Measurements from ENCODE around the gene GDPD5.
A peak's percentile ranks its signal among the peaks of the same experiment; 100 is the strongest.

GDPD5 gene

GRCh38 chr11:75443043-75443442, 82.7 kb downstream of the GDPD5 start:
- no peaks in the 10 kb centered on the region for H3K27me3 ChIP-seq (ENCODE audit: insufficient read depth, insufficient read length)
- no peak overlapping the region for H3K4me3 ChIP-seq (ENCODE audit: insufficient read length, low read depth)
- H3K4me1 ChIP-seq (ENCODE audit: insufficient read depth, insufficient read length): peaks cover 14% of the 10 kb centered on the region
- H3K9me3 ChIP-seq (ENCODE audit: insufficient read depth, low read length): no peaks in the 10 kb centered on the region
- no peak overlapping the region for H3K9ac ChIP-seq (ENCODE audit: insufficient read length, low read depth)
- DNase-seq (ENCODE audit: low read depth, low spot score): no peak
- H3K36me3 ChIP-seq (ENCODE audit: insufficient read depth, insufficient read length, low read length): peaks cover 39% of the 10 kb centered on the region
- TF ChIP-seq YY1 (IDR thresholded peaks at IDR 0.05; ENCODE audit: insufficient read depth, insufficient read length): no peak
- no peak for TF ChIP-seq ZNF274 (IDR thresholded peaks at IDR 0.05; ENCODE audit: low read depth, low read length)
- no peak for TF ChIP-seq SUZ12 (IDR thresholded peaks at IDR 0.05; ENCODE audit: extremely low read depth, insufficient read depth, insufficient read length)

- peaks cover 14% of the 10 kb centered on the region for H3K4me1 ChIP-seq (ENCODE audit: insufficient read depth, insufficient read length)
- peaks cover 41% of the 10 kb centered on the region for H3K36me3 ChIP-seq (ENCODE audit: insufficient read depth, insufficient read length, low read length)
- no peaks in the 10 kb centered on the region for H3K9me3 ChIP-seq (ENCODE audit: insufficient read depth, low read length)
- H3K9ac ChIP-seq (ENCODE audit: insufficient read length, low read depth): no peak overlapping the region
- no peak overlapping the region for H3K4me3 ChIP-seq (ENCODE audit: insufficient read length, low read depth)
- no peak for TF ChIP-seq ZNF274 (IDR thresholded peaks at IDR 0.05; ENCODE audit: low read depth, low read length)
- TF ChIP-seq SUZ12 (IDR thresholded peaks at IDR 0.05; ENCODE audit: extremely low read depth, insufficient read depth, insufficient read length): no peak
- TF ChIP-seq YY1 (IDR thresholded peaks at IDR 0.05; ENCODE audit: insufficient read depth, insufficient read length): no peak
- no peaks in the 10 kb centered on the region for H3K27me3 ChIP-seq (ENCODE audit: insufficient read depth, insufficient read length)
- no peak for DNase-seq (ENCODE audit: low read depth, low spot score)
Observed at GRCh38 chr11:75442161-75442885, 83.4 kb downstream of the GDPD5 start.

- peaks cover 14% of the 10 kb centered on the region for H3K4me1 ChIP-seq (ENCODE audit: insufficient read depth, insufficient read length)
- H3K4me3 ChIP-seq (ENCODE audit: insufficient read length, low read depth): no peak overlapping the region
- no peak for DNase-seq (ENCODE audit: low read depth, low spot score)
- no peaks in the 10 kb centered on the region for H3K9me3 ChIP-seq (ENCODE audit: insufficient read depth, low read length)
- no peaks in the 10 kb centered on the region for H3K27me3 ChIP-seq (ENCODE audit: insufficient read depth, insufficient read length)
- TF ChIP-seq SUZ12 (IDR thresholded peaks at IDR 0.05; ENCODE audit: extremely low read depth, insufficient read depth, insufficient read length): no peak
- TF ChIP-seq YY1 (IDR thresholded peaks at IDR 0.05; ENCODE audit: insufficient read depth, insufficient read length): no peak
- TF ChIP-seq ZNF274 (IDR thresholded peaks at IDR 0.05; ENCODE audit: low read depth, low read length): no peak
- H3K9ac ChIP-seq (ENCODE audit: insufficient read length, low read depth): no peak overlapping the region
- peaks cover 43% of the 10 kb centered on the region for H3K36me3 ChIP-seq (ENCODE audit: insufficient read depth, insufficient read length, low read length)
Observed at GRCh38 chr11:75441804-75442132, 84.0 kb downstream of the GDPD5 start.

DNA sequence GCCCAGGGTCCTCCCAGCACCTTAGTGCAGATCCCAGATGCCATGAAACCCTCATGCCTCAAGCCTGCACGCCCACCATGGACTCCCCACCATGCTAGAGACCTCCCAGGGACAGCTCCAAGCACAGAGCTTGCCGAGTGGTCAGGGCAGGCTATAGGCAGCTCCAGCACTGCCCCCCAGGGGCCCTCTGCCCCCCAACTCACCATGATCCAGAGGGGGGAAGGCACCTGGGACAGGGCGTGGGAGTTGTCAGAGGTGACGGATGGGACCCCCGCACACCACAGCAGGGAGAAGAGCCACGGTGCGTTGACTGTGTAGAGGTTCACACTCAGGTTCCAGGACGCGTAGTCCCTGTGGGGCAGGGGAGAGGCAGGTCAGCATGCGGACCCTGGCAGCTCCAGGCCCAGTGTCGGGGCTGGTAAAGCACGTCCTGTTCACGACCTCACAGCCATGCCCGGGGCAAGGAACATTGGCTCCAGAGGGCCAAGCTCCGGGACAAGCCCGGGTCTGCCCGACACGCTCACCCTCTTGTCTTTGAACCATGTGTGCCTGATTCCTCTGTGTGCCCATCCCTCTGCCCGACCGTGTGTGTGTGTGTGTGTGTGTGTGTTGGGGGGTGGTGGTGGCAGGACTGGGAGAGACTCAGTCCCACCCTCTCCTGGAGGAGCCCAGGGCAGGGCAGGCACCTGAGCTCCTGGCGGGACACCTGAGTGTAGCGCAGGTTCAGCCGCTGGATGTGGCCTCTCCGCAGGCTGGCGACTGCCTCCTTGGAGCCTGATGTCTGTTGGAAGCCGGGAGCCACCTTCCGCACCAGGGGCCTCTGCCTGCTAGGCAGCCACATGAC, 84.6 kb downstream of the GDPD5 start:
- H3K36me3 ChIP-seq (ENCODE audit: insufficient read depth, insufficient read length, low read length): peaks cover 48% of the 10 kb centered on the region
- H3K9me3 ChIP-seq (ENCODE audit: insufficient read depth, low read length): no peaks in the 10 kb centered on the region
- no peak overlapping the region for H3K4me3 ChIP-seq (ENCODE audit: insufficient read length, low read depth)
- no peak overlapping the region for H3K9ac ChIP-seq (ENCODE audit: insufficient read length, low read depth)
- TF ChIP-seq SUZ12 (IDR thresholded peaks at IDR 0.05; ENCODE audit: extremely low read depth, insufficient read depth, insufficient read length): no peak
- no peak for TF ChIP-seq YY1 (IDR thresholded peaks at IDR 0.05; ENCODE audit: insufficient read depth, insufficient read length)
- no peak for TF ChIP-seq ZNF274 (IDR thresholded peaks at IDR 0.05; ENCODE audit: low read depth, low read length)
- DNase-seq (ENCODE audit: low read depth, low spot score): no peak
- H3K4me1 ChIP-seq (ENCODE audit: insufficient read depth, insufficient read length): peaks cover 14% of the 10 kb centered on the region
- H3K27me3 ChIP-seq (ENCODE audit: insufficient read depth, insufficient read length): no peaks in the 10 kb centered on the region

GRCh38 chr11:75439495-75440120, 86.1 kb downstream of the GDPD5 start:
- TF ChIP-seq SUZ12 (IDR thresholded peaks at IDR 0.05; ENCODE audit: extremely low read depth, insufficient read depth, insufficient read length) (no peak), YY1 (IDR thresholded peaks at IDR 0.05; ENCODE audit: insufficient read depth, insufficient read length) (no peak), ZNF274 (IDR thresholded peaks at IDR 0.05; ENCODE audit: low read depth, low read length) (no peak)
- Histone ChIP-seq H3K4me1 (ENCODE audit: insufficient read depth, insufficient read length) (peaks cover 14% of the 10 kb centered on the region), H3K27me3 (ENCODE audit: insufficient read depth, insufficient read length) (no peaks in the 10 kb centered on the region), H3K36me3 (ENCODE audit: insufficient read depth, insufficient read length, low read length) (peaks cover 52% of the 10 kb centered on the region), H3K9me3 (ENCODE audit: insufficient read depth, low read length) (no peaks in the 10 kb centered on the region), H3K9ac (ENCODE audit: insufficient read length, low read depth) (peak overlapping the region; percentile 2), H3K4me3 (ENCODE audit: insufficient read length, low read depth) (no peak overlapping the region)
- DNase-seq (ENCODE audit: low read depth, low spot score): no peak

- H3K9me3 ChIP-seq (ENCODE audit: insufficient read depth, low read length): no peaks in the 10 kb centered on the region
Observed at GRCh38 chr11:75439026-75439425, 86.7 kb downstream of the GDPD5 start.

More at GRCh38 chr11:75439026-75439425, 86.7 kb downstream of the GDPD5 start:
- no peaks in the 10 kb centered on the region for H3K27me3 ChIP-seq (ENCODE audit: insufficient read depth, insufficient read length)
- H3K9ac ChIP-seq (ENCODE audit: insufficient read length, low read depth): no peak overlapping the region
- peaks cover 14% of the 10 kb centered on the region for H3K4me1 ChIP-seq (ENCODE audit: insufficient read depth, insufficient read length)
- TF ChIP-seq ZNF274 (IDR thresholded peaks at IDR 0.05; ENCODE audit: low read depth, low read length): no peak
- no peak for TF ChIP-seq YY1 (IDR thresholded peaks at IDR 0.05; ENCODE audit: insufficient read depth, insufficient read length)
- no peak for TF ChIP-seq SUZ12 (IDR thresholded peaks at IDR 0.05; ENCODE audit: extremely low read depth, insufficient read depth, insufficient read length)
- peaks cover 52% of the 10 kb centered on the region for H3K36me3 ChIP-seq (ENCODE audit: insufficient read depth, insufficient read length, low read length)
- DNase-seq (ENCODE audit: low read depth, low spot score): no peak
- H3K4me3 ChIP-seq (ENCODE audit: insufficient read length, low read depth): no peak overlapping the region

All from NT2/D1 (cell line).